LHCN-M2 (cell line): ENCODE data around the gene C16orf54. TPM values are rescaled to one million over a fixed set of nuclear protein-coding genes. Genes with fewer than 3 reads are reported as not detected.
A peak's percentile ranks its signal among the peaks of the same experiment; 100 is the strongest.
"Not testable (repeated sequence)": the region's sequence is repeated elsewhere in the genome, so short reads cannot be mapped to it uniquely, and the experiment has no call there.

ENCODE experiments used
- DNase-seq: peaks from one replicate; pipeline ENCODE4 v3.0.0-alpha.2; 2012; ENCODE audit warnings: low read depth
- polyA plus RNA-seq: library from polyadenylated mRNA; unstranded; fragments of >200 nt; gene quantifications from one replicate; pipeline ENCODE4 v1.2.1, GENCODE V29; 2012; ENCODE audit warnings: missing spikeins
- total RNA-seq: library from RNA; depleted of rRNA; stranded (reverse); fragments of >200 nt; gene quantifications from 2 replicates; pipeline ENCODE4 v1.2.3, GENCODE V29; 2014; rRNA removed

Gene C16orf54, protein sequence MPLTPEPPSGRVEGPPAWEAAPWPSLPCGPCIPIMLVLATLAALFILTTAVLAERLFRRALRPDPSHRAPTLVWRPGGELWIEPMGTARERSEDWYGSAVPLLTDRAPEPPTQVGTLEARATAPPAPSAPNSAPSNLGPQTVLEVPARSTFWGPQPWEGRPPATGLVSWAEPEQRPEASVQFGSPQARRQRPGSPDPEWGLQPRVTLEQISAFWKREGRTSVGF
- not detected in 2 replicates for total RNA-seq
- not detected for polyA plus RNA-seq

GRCh38 chr16:29745853-29746345, at the start of gene C16orf54:
C16orf54 (minus strand) TSS chr16:29745990; CDS start chr16:29744951, 1,039 bp downstream.
- no peak for DNase-seq

GRCh38 chr16:29794231-29794710, 48.5 kb upstream of the C16orf54 start:
- DNase-seq = no peak

- DNase-seq = not testable (repeated sequence)
These were observed 47.4 kb upstream of the C16orf54 start for GRCh38 chr16:29793153-29793552.

- no peak for DNase-seq
These were observed 46.3 kb upstream of the C16orf54 start for GRCh38 chr16:29791845-29792807.

- DNase-seq = no peak
These were observed 45.4 kb upstream of the C16orf54 start for GRCh38 chr16:29790949-29791844.

DNA sequence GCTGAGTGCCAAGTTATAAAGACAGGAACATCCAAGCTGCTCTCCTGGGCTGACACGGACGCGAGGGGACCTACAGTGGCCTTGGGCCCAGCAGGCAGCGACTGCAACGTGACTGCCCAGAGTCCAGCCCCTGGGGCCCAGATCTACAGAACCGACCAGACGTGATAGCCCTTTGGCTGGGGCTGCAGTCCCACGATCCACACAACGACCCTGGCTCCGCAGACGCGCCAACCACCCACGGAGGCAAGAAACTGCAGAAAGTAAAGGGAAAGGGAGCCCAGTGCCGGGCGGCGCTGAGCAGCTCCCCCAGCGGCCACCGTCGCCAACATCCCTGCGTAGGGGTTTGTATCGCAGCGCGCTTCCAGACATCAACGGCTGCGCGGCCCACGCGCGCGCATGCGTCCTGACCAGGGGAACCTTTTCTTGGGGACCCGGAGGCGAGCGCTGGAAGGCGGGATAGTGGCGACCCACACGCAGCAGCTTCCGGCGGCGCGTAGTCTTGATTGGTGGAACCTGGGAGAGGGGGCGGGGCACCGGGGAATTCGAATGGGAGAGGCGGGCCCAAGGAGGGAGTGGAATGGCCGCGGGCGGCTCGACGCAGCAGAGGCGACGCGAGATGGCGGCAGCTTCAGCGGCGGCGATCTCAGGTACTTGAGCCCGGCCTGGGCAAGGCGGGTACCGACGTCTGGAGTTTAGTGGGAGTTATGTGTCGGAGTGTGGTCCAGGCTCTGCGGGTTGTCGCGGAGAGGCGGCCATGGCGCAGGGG, 44.6 kb upstream of the C16orf54 start, which contains the start of gene KIF22:
TSS of gene KIF22 (plus strand) at position 569 of the 766 bp plus-strand sequence. CDS start at position 578, 9 bp downstream.
- DNase-seq = peak; percentile 98

DNA sequence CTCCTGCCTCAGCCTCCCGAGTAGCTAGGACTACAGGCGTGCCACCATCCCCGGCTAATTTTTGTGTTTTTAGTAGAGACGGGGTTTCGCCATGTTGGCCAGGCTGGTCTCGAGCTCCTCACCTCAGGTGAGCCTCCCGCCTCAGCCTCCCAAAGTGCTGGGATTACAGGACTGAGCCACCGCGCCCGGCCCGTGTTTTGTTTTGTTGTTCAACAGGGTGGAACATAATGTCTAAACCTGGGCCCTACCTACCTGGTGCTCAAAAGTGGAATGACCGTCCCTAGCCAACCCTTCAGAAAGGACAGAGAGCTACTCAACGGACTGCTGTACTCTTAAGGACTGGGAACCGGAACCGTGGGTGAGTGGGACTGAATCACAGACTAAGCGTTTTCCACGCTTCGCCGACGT, 44.0 kb upstream of the C16orf54 start:
- no peak for DNase-seq

DNA sequence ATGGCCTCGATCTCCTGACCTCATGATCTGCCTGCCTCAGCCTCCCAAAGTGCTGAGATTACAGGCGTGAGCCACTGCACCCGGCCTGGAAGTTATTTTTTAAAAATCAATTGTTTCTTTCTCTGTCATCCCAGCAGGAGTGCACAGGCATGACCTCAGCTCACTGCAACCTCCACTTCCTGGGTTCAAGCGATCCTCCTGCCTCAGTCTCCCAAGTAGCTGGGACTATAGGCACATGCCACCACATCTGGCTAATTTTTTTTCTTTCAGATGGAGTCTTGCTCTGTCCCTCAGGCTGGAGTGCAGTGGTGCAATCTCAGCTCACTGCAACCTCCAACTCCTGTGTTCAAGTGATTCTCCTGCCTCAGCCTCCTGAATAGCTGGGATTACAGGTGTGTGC, 41.4 kb upstream of the C16orf54 start:
- DNase-seq = not testable (repeated sequence)

DNA sequence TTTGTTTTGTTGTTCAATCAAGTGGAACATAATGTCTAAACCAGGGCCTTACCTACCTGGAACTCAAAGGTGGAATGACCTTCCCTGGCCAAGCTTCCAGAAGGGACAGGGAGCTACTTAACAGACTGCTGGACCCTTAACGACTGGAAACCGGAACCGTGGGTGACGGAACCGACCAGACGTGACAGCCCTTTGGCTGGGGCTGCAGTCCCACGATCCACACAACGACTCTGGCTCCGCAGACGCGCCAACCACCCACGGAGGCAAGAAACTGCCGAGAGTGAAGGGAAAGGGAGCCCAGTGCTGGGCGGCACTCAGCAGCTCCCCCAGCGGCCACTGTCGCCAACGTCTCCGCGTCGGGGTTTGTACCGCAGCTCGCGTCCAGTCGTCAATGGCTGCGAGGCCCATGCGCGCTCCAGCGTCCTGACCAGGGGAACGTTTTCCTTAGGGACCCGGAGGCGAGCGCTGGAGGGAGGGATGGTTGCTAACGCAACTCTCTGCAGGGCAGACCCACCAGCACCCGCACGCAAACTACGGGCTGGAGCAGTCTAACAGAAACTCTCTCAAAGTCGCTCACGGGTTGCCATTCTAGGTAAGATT, 39.2 kb upstream of the C16orf54 start:
- DNase-seq = no peak

GRCh38 chr16:29784157-29784556, 38.4 kb upstream of the C16orf54 start:
- no peak for DNase-seq

GRCh38 chr16:29783094-29783953, 37.5 kb upstream of the C16orf54 start:
- not testable (repeated sequence) for DNase-seq

DNA sequence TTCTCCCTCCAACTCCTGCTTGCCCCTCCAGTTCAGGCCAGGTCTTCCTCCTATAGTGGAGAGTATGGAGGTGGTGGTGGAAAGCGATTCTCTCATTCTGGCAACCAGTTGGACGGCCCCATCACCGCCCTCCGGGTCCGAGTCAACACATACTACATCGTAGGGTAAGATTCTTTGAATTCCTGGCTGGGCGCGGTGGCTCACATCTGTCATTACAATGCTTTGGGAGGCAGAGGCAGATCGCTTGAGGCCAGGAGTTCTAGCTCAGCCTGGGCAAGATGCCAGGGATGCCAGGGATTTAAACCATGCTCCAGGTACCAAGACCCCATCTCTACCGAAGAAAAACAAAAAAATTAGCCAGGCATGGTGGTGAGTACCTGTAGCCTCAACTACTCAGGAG, 33.7 kb upstream of the C16orf54 start:
- DNase-seq = no peak

DNA sequence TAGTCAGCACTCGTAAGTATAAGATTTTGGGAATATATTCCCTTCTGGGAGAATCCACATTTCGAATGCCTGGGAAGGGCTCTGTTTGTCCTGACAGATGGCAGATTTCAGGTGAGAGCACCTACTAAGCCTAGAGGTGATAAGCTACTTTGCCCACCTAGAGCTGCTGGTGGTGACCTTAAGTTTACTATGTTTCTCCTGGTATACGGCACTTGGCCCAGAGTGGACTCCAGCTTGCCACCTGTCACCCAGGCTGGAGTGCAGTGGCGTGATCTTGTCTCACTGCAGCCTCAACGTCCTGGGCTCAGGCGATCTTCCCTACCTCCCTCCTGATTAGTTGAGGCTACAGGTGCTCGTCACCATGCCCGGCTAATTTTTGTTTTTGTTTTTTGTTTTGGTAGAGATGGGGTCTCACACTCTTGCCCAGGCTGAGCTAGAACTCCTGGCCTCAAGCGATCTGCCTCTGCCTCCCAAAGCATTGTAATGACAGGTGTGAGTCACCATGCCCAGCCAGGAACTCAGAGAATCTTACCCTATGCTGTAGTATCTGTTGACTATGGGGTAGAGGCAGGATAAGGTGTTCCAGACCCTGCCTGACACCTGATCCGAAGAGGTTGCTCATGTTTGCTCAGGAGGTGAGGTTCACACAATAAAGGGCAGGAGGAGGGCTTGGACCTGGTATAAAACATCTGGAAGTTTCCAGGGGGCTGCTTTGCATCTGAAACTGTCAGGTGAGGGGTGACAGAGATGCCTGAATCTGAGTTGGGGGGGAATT, 32.0 kb upstream of the C16orf54 start, which contains the start of gene ZG16:
TSS of gene ZG16 (plus strand) at position 681 of the 775 bp plus-strand sequence. CDS start 1,011 bp downstream, outside the sequence.
- no peak for DNase-seq

DNA sequence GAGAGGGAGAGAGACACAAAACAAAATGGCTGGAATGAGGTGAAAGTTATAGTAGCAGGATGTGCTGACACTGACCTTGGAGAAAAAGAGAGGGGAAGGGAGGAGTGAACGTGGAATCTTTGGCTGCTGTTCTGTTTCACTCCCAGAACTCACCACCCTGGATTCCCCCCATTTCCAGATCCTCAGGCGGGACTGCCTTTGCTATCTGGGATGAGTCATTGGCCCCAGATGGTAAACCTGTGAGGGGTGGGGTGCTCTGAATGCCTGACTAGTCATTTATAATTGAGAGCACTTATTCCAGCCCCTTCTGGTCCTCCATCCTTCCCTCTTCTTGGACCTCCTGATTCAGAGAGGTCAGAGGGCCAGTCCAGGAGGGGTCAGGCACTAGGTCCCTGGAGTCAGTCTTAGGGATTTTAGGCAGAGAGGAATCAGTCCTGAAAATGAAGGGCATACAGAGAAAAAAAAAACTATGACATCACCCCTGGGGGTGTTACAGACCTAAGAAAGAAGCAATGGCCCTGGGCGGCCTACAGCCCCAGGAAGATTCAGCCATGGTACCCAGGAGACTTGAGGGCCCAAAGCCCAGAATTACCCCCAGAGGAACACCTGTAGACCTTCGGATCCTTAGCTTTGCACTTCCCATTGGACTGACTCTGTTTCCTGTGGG, 30.1 kb upstream of the C16orf54 start:
- peak; percentile 5 for DNase-seq

DNA sequence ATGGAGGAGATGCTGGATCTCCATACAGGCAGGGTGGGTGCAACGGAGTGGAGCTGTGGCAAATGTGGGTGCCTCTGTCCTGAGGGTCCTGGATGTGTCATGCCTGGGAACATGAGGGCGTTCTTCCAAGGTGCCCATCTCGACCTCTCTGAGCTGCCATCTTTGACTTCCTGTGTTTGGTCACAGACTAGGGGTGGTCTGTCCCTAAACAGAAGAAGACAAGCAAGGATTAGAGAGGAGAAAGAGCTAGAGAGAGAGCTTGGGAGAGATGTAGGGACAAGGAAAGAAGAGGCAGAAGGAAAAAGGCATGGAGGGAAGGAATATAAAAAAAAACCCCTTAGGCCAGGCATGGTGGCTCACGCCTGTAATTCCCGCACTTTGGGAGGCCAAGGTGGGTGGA, 28.9 kb upstream of the C16orf54 start:
- no peak for DNase-seq

DNA sequence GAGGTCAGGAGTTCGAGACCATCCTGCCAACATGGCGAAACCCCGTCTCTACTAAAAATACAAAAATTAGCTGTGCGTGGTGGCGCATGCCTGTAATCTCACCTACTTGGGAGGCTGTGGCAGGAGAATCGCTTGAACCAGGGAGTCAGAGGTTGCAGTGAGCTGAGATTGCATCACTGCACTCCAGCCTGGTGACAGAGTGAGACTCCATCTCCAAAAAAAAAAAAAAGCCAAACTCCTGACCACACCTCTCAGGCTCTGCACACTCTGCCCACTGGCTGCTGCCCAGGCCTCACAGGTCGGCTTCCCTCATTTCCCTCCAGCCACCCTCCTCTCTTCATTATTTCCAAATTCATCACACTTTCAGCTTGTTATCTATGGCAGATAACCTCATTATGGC, 26.5 kb upstream of the C16orf54 start:
- DNase-seq = not testable (repeated sequence)

- no peak for DNase-seq
These were observed 24.6 kb upstream of the C16orf54 start for GRCh38 chr16:29770250-29770929.
